GM19099 (cell line): ENCODE measurements around the gene TMIE.

Source experiments
- POLR2A ChIP-seq: IDR thresholded peaks from 3 replicates; pipeline ENCODE4 v1.6.1; 2011; ENCODE audit warnings: low read depth; ENCODE audit not compliant: insufficient read length; ENCODE audit errors: extremely low read depth

The TMIE gene

DNA sequence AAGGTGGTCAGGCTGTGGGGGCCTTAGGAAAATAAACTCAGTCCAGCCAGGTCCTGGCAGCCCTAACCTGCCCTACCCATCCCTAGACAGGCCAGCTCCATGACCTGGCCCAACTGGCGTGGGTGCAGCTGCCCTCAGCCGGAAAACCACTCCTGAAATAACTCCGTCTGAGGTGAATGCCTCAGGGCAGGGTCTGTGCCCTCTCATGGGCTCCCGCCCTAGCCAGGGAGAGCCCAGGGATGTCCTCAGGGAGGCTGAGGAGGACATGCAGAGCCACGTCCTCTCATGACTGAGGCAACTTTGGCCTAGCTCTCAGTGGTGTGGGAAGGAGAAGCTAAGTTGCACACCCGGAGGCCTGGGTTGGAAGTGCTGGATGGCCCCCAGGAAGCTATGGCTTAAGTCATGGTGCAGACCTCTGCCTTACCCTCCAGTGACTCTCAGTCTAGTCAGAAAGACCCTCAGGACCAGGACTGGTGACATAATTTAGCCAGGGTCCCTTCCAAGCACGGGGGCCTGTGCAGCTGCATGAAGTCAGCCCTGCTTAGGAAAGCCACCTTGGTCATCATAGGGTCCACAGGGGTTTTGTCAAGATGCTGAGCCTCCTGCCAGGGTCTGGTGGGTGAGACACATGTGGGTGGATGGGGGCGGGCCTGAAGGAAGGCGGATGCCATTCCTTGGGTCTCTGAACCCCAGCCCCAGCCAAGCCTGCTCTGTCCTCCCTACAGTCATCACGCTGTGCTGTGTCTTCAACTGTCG is 7.4 kb downstream of the TMIE start:
- no peak for TF ChIP-seq POLR2A

- no peak for TF ChIP-seq POLR2A
Observed at GRCh38 chr3:46709157-46709654, 8.0 kb downstream of the TMIE start.

DNA sequence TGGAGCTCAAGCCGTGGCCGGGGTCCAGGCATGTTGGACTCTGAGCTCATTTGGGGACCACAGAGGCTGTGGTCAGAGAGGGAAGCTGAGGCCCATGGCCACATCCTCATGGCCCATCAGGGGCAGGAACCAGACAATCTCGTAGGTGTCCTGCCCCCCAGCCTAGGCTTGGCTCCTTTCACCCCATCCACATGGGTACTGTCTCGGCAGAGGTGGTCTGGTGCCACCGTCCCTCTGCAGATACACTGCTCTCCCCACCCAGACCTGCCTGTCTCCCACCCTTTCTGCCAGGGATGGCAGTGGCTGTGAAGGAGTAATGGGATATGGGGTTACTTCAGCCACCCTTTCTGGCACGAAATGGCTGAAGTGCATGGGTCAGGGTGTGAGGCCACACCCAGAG is 8.5 kb downstream of the TMIE start:
- no peak for TF ChIP-seq POLR2A

DNA sequence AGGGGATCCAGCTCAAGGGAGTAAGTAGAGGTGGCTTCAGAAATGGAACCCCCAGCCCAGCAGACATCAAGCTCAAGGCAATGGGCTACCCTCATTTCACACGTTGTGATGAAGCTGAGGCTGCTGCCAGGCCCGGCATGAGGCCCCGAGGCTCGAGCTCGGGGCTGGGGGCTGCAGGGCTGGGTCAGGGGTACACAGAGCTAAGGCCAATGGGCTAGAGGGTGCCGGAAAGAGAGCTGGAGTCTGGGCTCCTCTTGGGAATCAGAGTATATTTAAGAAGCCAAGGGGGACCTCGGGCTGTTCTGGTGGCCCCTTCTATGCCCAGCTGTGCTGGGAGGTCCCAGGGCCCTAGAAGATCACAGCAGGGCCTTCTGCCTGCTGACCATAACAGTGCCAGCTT is 9.0 kb downstream of the TMIE start:
- no peak for TF ChIP-seq POLR2A

DNA sequence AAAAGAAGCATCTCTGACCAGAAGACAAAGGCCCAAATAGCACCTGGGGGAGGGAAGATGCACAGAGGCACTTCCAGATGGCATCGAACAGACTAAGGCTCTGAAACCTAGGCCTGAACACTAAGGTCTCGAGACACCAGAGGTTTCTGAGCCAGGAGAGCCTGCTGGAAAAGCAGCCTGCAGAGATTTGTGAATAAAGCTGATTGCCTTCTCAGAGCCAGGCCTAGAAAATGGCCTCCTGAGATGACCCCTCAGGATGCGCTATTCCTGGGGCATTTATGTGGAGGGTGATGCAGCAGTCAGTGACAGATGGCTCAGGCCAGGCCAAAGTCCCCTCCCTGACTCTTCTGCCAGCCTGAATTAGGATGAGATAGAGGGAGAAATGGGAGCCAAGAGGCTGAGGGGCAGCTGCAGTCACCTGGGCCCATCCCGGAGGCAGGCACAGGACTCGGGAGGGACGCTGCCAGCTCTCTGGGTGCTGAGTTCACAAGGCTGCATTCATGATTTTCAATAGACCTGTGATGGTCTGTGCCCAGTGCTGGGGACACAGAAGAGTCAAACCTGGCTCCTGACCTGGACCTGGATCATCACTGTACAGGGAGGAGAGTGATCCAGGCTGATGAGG is 9.6 kb downstream of the TMIE start:
- TF ChIP-seq POLR2A, result no peak

DNA sequence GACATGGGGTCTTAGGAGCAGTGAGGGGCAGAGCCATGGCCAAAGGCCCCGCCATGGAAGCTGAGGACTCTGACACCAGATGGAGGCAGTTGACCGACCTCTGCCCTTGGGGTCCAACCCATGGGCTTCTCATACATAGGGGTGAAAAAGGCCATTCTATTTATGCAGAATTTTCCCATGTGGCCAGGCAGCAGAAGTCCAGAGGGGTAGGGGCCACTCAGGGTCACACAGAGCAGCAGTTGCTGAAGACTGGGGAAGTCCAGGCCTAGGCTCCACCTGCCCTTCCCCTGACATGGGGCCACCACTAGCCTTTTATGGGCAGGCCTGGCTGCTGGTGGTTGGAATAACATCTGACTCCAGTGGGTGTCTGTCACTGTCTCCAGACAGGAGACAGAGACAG is 10.1 kb downstream of the TMIE start:
- no peak for TF ChIP-seq POLR2A

DNA sequence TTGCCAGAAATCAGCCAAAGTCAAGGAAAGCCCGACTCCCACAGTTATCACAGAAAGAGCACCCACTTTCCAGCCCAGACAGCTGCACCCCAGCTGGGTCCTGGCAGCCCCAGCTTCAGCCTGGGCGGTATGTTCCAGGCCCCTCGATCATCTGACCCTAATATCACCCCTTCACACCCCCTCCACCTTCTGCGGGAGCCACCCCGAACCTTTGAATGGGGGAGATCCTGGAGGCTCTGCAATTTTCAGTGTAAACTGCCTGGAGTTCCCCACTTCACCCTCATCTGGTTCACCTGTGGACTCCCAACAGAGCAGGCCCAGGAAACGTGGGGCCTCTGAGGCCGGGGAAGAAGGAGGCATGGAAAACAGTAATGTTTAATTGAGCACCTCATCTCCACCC is 10.6 kb downstream of the TMIE start:
- TF ChIP-seq POLR2A, result no peak

DNA sequence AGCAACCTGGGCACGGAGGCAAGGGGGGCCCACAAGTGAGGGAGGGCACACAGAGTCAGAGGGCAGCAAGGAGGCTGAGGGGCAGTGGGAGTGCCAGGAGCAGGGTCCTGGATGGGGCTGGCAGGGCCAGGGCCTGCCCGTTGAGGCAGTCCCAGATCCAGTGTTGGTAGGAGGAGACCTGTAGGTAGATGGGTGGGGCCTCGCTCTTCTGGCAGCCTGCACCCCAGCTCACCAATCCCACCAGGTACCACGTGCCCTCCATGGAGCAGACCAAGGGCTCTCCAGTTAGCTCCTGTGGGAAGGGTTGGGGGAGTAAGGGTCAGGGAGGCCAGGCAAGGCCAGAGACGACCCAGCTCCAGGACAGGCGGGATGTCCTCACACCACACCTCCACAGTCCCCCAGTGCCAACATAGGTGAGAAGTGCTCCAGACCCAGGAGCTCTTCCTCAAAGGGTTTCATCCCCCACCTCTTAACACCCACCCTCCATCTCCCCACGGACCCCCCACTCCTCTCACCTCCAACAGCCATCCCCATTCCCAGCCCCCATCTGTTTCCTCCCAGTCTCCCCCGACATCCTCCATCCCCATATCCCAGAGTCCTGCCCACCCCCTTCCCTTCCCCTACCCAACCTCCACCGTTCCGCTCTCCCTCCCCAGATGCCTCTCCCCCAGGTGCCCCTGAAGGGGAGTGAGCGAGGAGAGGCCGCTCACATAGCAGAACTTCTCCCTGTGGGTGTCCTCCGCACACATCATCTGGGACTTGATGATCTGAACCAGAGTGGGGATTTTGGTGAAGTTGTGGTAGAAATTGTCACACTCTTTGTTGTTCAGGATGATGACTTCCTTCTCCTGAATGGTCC is 11.2 kb downstream of the TMIE start:
- no peak for TF ChIP-seq POLR2A

GRCh38 chr3:46713050-46713897 is 12.1 kb downstream of the TMIE start:
- TF ChIP-seq POLR2A, result no peak

DNA sequence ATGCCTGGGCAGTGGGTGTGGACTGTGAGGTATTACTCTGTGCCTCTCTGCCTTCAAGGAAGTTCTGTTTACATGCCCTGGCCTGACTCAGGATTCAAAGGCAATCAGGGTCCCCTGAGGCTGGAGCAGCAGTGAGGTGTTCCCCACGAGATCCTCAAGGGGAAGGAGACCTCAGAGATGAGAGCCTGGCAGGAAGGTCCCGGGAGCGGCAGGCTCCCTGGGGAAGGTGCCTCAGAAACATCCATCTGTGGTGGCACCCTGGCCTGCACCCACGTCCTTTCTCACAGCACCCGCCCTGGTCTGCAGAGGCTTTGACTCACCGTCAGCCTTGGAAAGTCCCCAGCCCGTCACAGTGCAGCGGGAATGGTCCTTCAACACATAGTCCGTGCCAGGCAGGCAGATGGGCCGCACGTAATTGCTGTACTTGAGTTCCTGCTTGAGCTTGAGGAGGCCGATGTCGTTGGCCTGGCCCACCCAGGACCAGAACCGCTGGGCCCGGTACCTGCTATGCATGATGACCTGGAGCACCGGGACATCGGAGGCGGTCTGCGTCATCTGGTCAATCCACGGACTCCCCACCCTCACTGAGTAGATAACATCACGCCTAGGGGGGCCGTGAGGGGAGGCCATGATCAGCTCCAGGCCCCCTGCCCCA is 12.8 kb downstream of the TMIE start:
- TF ChIP-seq POLR2A, result no peak

GRCh38 chr3:46714728-46715506 is 13.7 kb downstream of the TMIE start:
- TF ChIP-seq POLR2A, result no peak

GRCh38 chr3:46715507-46716175 is 14.4 kb downstream of the TMIE start:
- no peak for TF ChIP-seq POLR2A
